DLD1 (cell line): Measurements from ENCODE around the gene ZSCAN18.
"Not testable (repeated sequence)": the region's sequence is repeated elsewhere in the genome, so short reads cannot be mapped to it uniquely, and the experiment has no call there.

Experiments
- in situ Hi-C: cut with HindIII; loops from 2 replicates; pipeline ENCODE4 v1.10.0; 2017; ENCODE audit warnings: low sequenced_read_pairs

Gene ZSCAN18

DNA sequence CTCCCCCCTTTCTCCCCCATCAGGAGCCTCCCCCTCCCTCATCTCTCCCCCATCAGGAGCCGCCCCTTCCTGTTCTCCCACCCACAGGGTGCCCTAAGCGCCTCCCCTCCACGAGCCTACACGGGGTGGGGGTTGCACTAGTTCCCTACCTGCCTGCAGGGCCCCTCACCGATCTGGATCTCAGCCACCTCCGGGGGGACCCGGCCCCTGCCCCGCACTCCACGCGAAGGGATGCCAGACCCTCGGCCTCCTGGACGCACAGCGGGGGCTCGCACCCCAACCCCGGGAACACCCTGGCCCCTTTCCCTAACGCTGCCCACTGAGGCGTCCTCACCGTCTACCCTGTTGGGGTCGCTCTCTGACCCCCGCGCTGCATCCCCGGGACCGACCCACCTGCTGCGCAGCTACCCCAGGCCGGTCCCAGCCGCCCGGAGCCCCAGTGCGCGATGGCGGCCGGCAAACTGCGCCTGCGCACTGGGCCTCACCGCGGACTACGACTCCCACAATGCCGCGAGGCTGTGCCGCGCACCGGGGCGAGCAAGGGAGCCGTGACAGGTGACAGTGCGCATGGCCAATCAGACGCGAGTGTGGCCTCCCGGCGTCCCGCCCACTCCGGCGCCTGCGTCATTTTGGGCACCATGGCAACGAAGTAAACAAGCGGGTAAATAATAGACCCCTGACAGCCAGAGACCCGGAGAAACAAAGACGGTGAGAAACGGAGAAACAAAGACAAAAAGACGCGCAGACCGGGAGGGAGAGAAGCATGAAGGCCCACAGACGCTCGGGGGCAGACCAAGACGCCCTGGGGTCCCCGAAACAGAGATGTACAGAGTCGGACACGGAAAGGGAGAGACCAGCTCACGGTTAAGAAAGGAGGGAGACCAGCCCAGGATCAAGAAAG is at the start of gene ZSCAN18:
TSS of gene ZSCAN18 (minus strand) at position 451 of the 901 bp plus-strand sequence. CDS start 7,964 bp downstream, outside the sequence.
- in situ Hi-C loops = no loop called here

DNA sequence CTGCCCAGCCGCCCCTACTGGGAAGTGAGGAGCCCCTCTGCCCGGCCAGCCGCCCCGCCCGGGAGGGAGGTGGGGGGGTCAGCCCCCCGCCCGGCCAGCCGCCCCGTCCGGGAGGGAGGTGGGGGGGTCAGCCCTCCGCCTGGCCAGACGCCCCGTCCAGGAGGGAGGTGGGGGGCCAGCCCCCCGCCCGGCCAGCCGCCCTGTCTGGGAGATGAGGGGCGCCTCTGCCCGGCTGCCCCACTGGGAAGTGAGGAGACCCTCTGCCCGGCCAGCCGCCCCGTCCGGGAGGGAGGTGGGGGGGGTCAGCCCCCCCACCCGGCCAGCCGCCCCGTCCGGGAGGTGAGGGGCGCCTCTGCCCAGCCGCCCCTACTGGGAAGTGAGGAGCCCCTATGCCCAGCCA is 49.4 kb upstream of the ZSCAN18 start:
- in situ Hi-C loops = not testable (repeated sequence)

- in situ Hi-C loops = no loop called here
Observed at GRCh38 chr19:58145849-58146248, 47.8 kb upstream of the ZSCAN18 start.

- in situ Hi-C loops = no loop called here
Observed at GRCh38 chr19:58134244-58134643, 36.2 kb upstream of the ZSCAN18 start.

- in situ Hi-C loops = no loop called here
Observed at GRCh38 chr19:58129284-58129683, 31.3 kb upstream of the ZSCAN18 start.

DNA sequence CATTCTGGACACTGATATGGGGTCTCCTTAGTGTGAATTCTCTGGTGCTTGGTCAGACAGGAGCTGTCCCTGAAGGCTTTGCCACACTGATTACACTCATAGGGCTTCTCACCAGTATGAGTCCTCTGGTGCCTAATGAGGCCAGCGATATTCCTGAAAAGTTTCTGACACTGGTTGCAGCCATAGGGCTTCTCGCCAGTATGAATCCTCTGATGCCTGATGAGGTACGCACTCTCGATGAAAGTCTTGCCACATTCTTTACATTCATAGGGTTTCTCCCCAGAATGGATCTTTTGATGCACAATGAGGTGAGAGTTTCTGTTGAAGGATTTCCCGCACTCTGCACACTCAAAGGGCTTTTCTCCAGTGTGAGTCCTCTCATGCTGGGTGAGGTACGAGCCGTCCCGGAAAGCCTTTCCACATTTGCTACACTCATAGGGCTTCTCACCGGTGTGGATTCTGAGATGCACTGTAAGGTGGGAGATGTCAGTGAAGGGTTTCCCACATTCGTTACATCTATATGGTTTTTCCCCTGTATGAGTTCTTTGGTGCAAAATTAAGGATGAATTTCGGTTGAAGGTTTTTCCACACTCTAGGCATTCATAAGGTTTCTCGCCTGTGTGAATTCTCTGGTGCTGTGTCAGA is 30.1 kb upstream of the ZSCAN18 start:
- in situ Hi-C loops = no loop called here

- in situ Hi-C loops = no loop called here
Observed at GRCh38 chr19:58123354-58123753, 25.3 kb upstream of the ZSCAN18 start.

- in situ Hi-C loops = no loop called here
Observed at GRCh38 chr19:58118979-58119733, 21.1 kb upstream of the ZSCAN18 start.

DNA sequence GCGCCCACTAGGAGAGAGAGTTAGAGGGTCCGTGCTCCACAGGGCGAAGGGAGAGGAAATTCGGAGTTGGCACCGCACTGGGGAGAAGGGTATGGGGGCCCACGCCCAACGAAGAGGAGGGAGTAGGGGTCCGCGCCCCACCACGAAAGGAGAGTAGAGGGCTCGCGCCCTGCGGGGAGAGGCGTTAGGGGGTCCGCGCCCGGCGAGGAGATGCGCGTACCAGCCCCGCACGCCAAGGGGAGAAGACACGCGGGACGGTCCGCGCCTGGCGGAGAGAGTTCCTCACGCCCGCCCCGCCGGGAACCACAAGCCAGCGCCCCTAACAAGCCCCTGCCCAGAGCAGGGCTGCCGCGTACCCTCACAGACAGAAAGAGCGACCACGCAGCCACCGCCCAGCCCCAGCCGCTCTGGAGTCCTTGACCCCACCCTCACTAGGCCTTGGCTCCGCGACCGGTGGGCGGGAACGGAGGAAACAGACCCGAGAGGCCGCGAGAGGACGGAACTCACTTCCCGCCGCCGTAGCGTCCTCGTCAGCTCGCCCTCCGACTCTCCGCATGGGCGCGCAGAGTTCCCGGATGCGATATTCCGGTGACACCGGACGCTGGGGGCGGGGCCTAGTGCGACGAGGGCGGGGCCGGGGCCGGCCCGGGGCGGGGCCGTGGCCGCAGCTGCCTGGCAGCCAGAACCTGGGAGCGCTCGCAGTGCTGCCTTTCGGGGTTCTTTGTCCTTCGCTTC is 20.0 kb upstream of the ZSCAN18 start:
- in situ Hi-C loops = no loop called here

- in situ Hi-C loops = no loop called here
Observed at GRCh38 chr19:58108546-58108817, 10.5 kb upstream of the ZSCAN18 start.

- in situ Hi-C loops = no loop called here
Observed at GRCh38 chr19:58107778-58108545, 9.9 kb upstream of the ZSCAN18 start.

DNA sequence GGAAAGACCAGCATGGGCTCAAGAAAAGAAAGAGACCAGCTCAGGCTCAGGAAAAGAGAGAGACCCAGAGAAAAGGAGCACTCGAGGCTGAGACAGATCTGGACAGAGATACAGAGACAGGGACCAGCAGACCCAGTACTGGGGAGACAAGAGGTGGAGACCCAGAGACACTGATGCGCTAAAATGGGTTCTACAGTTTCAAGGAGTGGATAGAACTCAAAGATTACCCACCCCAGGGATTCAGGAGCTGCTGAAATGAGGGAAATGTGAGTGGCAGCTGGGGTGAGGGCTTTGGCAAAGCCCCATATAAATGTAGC is 609 bp upstream of the ZSCAN18 start:
- in situ Hi-C loops = no loop called here

GRCh38 chr19:58097349-58097748 is 682 bp downstream of the ZSCAN18 start:
- in situ Hi-C loops = no loop called here

DNA sequence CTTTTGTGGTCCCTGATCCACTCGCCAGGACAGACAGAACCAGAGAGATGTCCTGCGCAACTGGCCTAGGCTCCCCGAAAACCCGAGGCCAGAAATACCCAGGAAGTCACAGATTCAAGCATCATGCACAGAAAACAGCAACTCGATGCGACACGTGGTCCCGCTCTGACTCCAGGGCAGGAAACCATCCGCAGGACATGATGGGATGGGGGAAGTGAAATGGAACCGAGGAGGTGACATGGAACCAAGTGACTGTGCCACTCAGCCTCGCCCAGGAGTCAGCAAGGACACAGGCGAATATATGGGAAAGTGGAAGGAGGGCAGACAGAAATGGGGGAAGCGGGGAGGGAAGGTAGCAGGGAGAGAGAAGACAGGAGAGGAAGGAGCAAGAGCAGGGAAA is 1.1 kb downstream of the ZSCAN18 start:
- in situ Hi-C loops = no loop called here

GRCh38 chr19:58095328-58095727 is 2.7 kb downstream of the ZSCAN18 start:
- in situ Hi-C loops = no loop called here

- in situ Hi-C loops = no loop called here
Observed at GRCh38 chr19:58093071-58093470, 5.0 kb downstream of the ZSCAN18 start.

- in situ Hi-C loops = no loop called here
Observed at GRCh38 chr19:58091251-58091995, 6.6 kb downstream of the ZSCAN18 start.

DNA sequence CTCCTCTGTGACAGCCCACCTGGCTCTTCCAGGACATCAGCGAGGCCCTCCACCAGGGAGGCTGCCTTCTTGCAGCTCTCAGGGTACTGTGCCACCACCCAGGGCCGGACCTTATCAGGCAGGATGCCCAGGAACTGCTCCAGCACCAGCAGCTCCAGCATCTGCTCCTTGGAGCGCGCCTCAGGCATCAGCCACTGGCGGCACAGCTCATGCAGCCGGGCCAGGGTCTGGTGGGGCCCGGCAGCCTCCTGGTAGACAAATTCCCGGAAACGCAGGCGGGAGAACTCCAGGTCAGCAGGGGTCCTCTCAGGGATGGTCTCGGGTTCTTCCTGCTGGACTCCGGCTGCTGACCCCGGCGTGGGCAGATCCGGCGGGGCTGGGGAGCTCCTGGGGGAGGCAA is 8.2 kb downstream of the ZSCAN18 start:
- in situ Hi-C loops = no loop called here

- in situ Hi-C loops = no loop called here
Observed at GRCh38 chr19:58088521-58089052, 9.4 kb downstream of the ZSCAN18 start.
